ENCODE results near the gene IGF1.

IGF1 gene

GRCh38 chr12:102423462-102423861, 56.9 kb downstream of the IGF1 start:
- Histone ChIP-seq H3K4me3 (ENCODE audit: low read length) (no peak overlapping the region), H3K4me1 (ENCODE audit: control insufficient read depth, insufficient read depth, low read length) (peaks cover 41% of the 10 kb centered on the region), H3K27me3 (replicated peaks; ENCODE audit: control insufficient read depth, insufficient read depth, low read length) (no peaks in the 10 kb centered on the region), H3K9ac (ENCODE audit: low read length) (no peak overlapping the region), H3K9me3 (ENCODE audit: control insufficient read depth, low read length) (no peaks in the 10 kb centered on the region), H3K36me3 (ENCODE audit: control insufficient read depth, insufficient read depth, low read length, severe bottlenecking) (peaks cover 14% of the 10 kb centered on the region)
- no peak for DNase-seq (ENCODE audit: low read depth)

GRCh38 chr12:102421802-102422583, 58.4 kb downstream of the IGF1 start:
- no peaks in the 10 kb centered on the region for H3K27me3 ChIP-seq (replicated peaks; ENCODE audit: control insufficient read depth, insufficient read depth, low read length)
- DNase-seq (ENCODE audit: low read depth): no peak
- peaks cover 32% of the 10 kb centered on the region for H3K4me1 ChIP-seq (ENCODE audit: control insufficient read depth, insufficient read depth, low read length)
- no peak overlapping the region for H3K4me3 ChIP-seq (ENCODE audit: low read length)
- H3K36me3 ChIP-seq (ENCODE audit: control insufficient read depth, insufficient read depth, low read length, severe bottlenecking): peaks cover 20% of the 10 kb centered on the region
- H3K9me3 ChIP-seq (ENCODE audit: control insufficient read depth, low read length): no peaks in the 10 kb centered on the region
- H3K9ac ChIP-seq (ENCODE audit: low read length): no peak overlapping the region

GRCh38 chr12:102419094-102419764, 61.1 kb downstream of the IGF1 start:
- H3K9me3 ChIP-seq (ENCODE audit: control insufficient read depth, low read length): no peaks in the 10 kb centered on the region

GRCh38 chr12:102417055-102417454, 63.3 kb downstream of the IGF1 start:
- Histone ChIP-seq H3K9me3 (ENCODE audit: control insufficient read depth, low read length) (no peaks in the 10 kb centered on the region), H3K4me3 (ENCODE audit: low read length) (no peak overlapping the region), H3K9ac (ENCODE audit: low read length) (no peak overlapping the region), H3K4me1 (ENCODE audit: control insufficient read depth, insufficient read depth, low read length) (peaks cover 6% of the 10 kb centered on the region), H3K27me3 (replicated peaks; ENCODE audit: control insufficient read depth, insufficient read depth, low read length) (no peaks in the 10 kb centered on the region), H3K36me3 (ENCODE audit: control insufficient read depth, insufficient read depth, low read length, severe bottlenecking) (peaks cover 29% of the 10 kb centered on the region)
- no peak for DNase-seq (ENCODE audit: low read depth)

More at GRCh38 chr12:102419094-102419764, 61.1 kb downstream of the IGF1 start:
- Histone ChIP-seq H3K27me3 (replicated peaks; ENCODE audit: control insufficient read depth, insufficient read depth, low read length) (no peaks in the 10 kb centered on the region), H3K4me1 (ENCODE audit: control insufficient read depth, insufficient read depth, low read length) (peaks cover 6% of the 10 kb centered on the region), H3K9ac (ENCODE audit: low read length) (no peak overlapping the region), H3K36me3 (ENCODE audit: control insufficient read depth, insufficient read depth, low read length, severe bottlenecking) (peaks cover 29% of the 10 kb centered on the region), H3K4me3 (ENCODE audit: low read length) (no peak overlapping the region)
- no peak for DNase-seq (ENCODE audit: low read depth)

GRCh38 chr12:102415515-102415914, 64.8 kb downstream of the IGF1 start:
- Histone ChIP-seq H3K4me1 (ENCODE audit: control insufficient read depth, insufficient read depth, low read length) (peaks cover 4% of the 10 kb centered on the region), H3K27me3 (replicated peaks; ENCODE audit: control insufficient read depth, insufficient read depth, low read length) (no peaks in the 10 kb centered on the region), H3K9me3 (ENCODE audit: control insufficient read depth, low read length) (no peaks in the 10 kb centered on the region), H3K4me3 (ENCODE audit: low read length) (no peak overlapping the region), H3K36me3 (ENCODE audit: control insufficient read depth, insufficient read depth, low read length, severe bottlenecking) (peaks cover 29% of the 10 kb centered on the region), H3K9ac (ENCODE audit: low read length) (no peak overlapping the region)
- no peak for DNase-seq (ENCODE audit: low read depth)

GRCh38 chr12:102413396-102413795, 67.0 kb downstream of the IGF1 start:
- no peaks in the 10 kb centered on the region for H3K9me3 ChIP-seq (ENCODE audit: control insufficient read depth, low read length)
- DNase-seq (ENCODE audit: low read depth): no peak
- peaks cover 14% of the 10 kb centered on the region for H3K4me1 ChIP-seq (ENCODE audit: control insufficient read depth, insufficient read depth, low read length)
- H3K4me3 ChIP-seq (ENCODE audit: low read length): no peak overlapping the region
- no peaks in the 10 kb centered on the region for H3K27me3 ChIP-seq (replicated peaks; ENCODE audit: control insufficient read depth, insufficient read depth, low read length)
- peaks cover 18% of the 10 kb centered on the region for H3K36me3 ChIP-seq (ENCODE audit: control insufficient read depth, insufficient read depth, low read length, severe bottlenecking)
- no peak overlapping the region for H3K9ac ChIP-seq (ENCODE audit: low read length)

- H3K27me3 ChIP-seq (replicated peaks; ENCODE audit: control insufficient read depth, insufficient read depth, low read length): no peaks in the 10 kb centered on the region
Observed at GRCh38 chr12:102410511-102410910, 69.9 kb downstream of the IGF1 start.

GRCh38 chr12:102408487-102409297, 71.7 kb downstream of the IGF1 start:
- Histone ChIP-seq H3K36me3 (ENCODE audit: control insufficient read depth, insufficient read depth, low read length, severe bottlenecking) (peaks cover 4% of the 10 kb centered on the region), H3K9ac (ENCODE audit: low read length) (no peak overlapping the region), H3K4me1 (ENCODE audit: control insufficient read depth, insufficient read depth, low read length) (peaks cover 22% of the 10 kb centered on the region), H3K27me3 (replicated peaks; ENCODE audit: control insufficient read depth, insufficient read depth, low read length) (no peaks in the 10 kb centered on the region), H3K4me3 (ENCODE audit: low read length) (no peak overlapping the region), H3K9me3 (ENCODE audit: control insufficient read depth, low read length) (no peaks in the 10 kb centered on the region)
- no peak for DNase-seq (ENCODE audit: low read depth)

More at GRCh38 chr12:102410511-102410910, 69.9 kb downstream of the IGF1 start:
- DNase-seq (ENCODE audit: low read depth): peak; percentile 2
- Histone ChIP-seq H3K4me3 (ENCODE audit: low read length) (no peak overlapping the region), H3K9ac (ENCODE audit: low read length) (no peak overlapping the region), H3K4me1 (ENCODE audit: control insufficient read depth, insufficient read depth, low read length) (peaks cover 22% of the 10 kb centered on the region), H3K36me3 (ENCODE audit: control insufficient read depth, insufficient read depth, low read length, severe bottlenecking) (peaks cover 4% of the 10 kb centered on the region), H3K9me3 (ENCODE audit: control insufficient read depth, low read length) (no peaks in the 10 kb centered on the region)

GRCh38 chr12:102407776-102408486, 72.4 kb downstream of the IGF1 start:
- peaks cover 4% of the 10 kb centered on the region for H3K36me3 ChIP-seq (ENCODE audit: control insufficient read depth, insufficient read depth, low read length, severe bottlenecking)
- no peaks in the 10 kb centered on the region for H3K27me3 ChIP-seq (replicated peaks; ENCODE audit: control insufficient read depth, insufficient read depth, low read length)
- no peak overlapping the region for H3K9ac ChIP-seq (ENCODE audit: low read length)
- H3K9me3 ChIP-seq (ENCODE audit: control insufficient read depth, low read length): no peaks in the 10 kb centered on the region
- H3K4me1 ChIP-seq (ENCODE audit: control insufficient read depth, insufficient read depth, low read length): peaks cover 22% of the 10 kb centered on the region
- peak; percentile 13 for DNase-seq (ENCODE audit: low read depth)
- H3K4me3 ChIP-seq (ENCODE audit: low read length): no peak overlapping the region

GRCh38 chr12:102406033-102406584, 74.3 kb downstream of the IGF1 start:
- no peaks in the 10 kb centered on the region for H3K27me3 ChIP-seq (replicated peaks; ENCODE audit: control insufficient read depth, insufficient read depth, low read length)
- H3K9ac ChIP-seq (ENCODE audit: low read length): no peak overlapping the region
- peak; percentile 58 for DNase-seq (ENCODE audit: low read depth)
- peaks cover 22% of the 10 kb centered on the region for H3K4me1 ChIP-seq (ENCODE audit: control insufficient read depth, insufficient read depth, low read length)
- H3K9me3 ChIP-seq (ENCODE audit: control insufficient read depth, low read length): no peaks in the 10 kb centered on the region
- peaks cover 12% of the 10 kb centered on the region for H3K36me3 ChIP-seq (ENCODE audit: control insufficient read depth, insufficient read depth, low read length, severe bottlenecking)
- H3K4me3 ChIP-seq (ENCODE audit: low read length): no peak overlapping the region

All from adipocyte (in vitro differentiated cells).